ENCODE results near the gene SYCP3.
"Not testable (repeated sequence)": the region's sequence is repeated elsewhere in the genome, so short reads cannot be mapped to it uniquely, and the experiment has no call there.

SYCP3 gene

DNA sequence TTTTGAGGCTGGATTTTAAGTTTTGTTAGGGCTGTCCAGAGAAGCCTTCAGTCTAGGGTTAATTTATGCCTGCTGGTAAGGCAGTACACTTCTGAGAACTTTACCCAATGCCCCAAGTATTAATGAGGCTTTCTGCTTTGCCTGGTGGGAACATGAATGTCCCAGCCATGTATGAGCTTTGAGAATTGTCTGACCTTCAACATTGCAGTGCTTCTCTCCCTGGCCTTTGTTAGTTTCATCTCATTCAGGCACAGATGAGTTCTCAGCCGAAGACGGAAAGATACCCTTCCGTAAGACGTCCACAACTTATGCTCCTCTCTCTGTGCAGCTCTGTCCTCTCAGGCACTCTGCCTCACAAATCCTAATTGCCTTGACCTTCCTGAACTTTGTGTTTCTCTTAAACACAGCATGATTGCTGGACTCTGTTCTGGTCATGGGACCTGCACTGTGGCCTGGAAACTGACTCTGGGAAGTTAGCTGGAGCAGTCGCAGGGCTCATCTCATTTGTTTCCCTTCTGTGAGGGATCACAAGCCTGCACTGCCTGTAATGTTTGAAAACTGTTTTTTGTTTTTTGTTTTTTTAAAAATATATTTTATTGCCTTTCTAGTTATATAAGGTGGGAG lies 26.1 kb downstream of the SYCP3 start:
- no peak for DNase-seq (ENCODE audit: low read depth)

DNA sequence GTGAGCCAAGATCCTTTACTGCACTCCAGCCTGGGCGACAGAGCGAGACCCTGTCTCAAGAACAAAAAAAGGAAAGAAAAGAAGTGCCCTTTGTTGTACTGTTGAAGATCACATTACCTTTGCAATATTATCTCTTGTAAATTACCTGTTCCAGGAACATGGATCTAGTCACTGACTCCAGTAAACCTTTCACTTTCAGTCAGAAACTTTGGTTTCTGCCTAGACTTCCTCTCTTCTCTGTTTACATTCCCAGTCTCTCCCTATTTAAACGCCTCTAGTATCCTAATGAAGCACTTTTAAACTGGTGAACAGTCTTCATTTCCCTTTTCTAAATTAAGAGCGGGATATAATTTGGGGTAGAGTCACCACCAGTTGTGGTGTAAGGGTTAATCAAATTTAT lies 29.0 kb downstream of the SYCP3 start:
- DNase-seq (ENCODE audit: low read depth) = no peak

DNA sequence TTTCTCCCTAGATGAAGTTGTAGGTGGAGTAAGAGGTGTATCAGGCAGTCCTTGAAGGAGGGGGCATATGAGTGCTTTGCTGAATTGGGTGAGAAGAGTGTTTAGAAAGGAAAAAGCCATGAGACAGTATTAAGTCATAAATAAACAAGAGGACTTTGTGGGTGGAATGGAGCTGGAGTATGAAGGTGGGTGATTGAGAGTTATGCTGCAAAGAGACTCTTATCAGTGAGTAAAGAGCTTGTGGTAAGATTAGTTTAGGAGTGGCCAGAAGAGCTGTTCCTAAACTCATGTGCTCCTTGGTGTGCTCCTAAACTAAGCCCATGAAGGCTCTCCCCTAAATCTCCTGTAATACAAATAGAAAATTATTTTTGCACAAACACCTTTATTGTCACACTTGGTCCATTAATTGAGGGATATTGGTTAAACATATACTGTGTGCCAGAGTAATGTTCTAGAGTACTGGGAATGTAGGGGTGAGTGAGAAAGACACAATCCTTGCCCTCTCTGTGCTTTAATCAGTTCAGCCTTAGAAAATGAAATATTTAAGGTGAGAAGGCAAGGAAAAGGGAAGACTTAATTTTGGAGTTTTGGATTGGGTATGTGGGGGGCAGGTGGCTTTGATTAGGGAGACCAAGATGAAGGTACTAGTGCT lies 32.0 kb downstream of the SYCP3 start:
- DNase-seq (ENCODE audit: low read depth) = no peak

DNA sequence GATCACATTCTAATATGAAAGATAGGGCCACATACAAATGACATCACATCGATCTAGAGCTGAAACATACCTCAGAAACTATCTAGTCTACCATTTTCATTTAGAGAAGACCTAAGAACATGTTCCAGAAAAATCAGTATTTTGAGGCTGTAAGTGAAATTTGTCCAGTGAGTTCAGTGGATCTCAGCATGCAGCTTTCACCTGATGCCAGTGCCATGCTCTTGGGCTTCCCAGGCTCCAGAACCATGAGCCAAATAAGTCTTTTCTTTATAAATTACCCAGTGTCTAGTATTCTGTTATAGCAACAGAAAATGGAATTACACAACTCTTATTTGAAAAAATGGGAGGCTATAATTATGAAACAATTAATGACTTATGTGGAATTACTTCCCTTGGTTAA lies 32.9 kb downstream of the SYCP3 start:
- no peak for DNase-seq (ENCODE audit: low read depth)

GRCh38 chr12:101703487-101703886 lies 35.8 kb downstream of the SYCP3 start:
- no peak for DNase-seq (ENCODE audit: low read depth)

- no peak for DNase-seq (ENCODE audit: low read depth)
Observed at GRCh38 chr12:101700299-101700820, 38.9 kb downstream of the SYCP3 start.

GRCh38 chr12:101698800-101699347 lies 40.4 kb downstream of the SYCP3 start:
- no peak for DNase-seq (ENCODE audit: low read depth)

- no peak for DNase-seq (ENCODE audit: low read depth)
Observed at GRCh38 chr12:101697930-101698799, 41.1 kb downstream of the SYCP3 start.

DNA sequence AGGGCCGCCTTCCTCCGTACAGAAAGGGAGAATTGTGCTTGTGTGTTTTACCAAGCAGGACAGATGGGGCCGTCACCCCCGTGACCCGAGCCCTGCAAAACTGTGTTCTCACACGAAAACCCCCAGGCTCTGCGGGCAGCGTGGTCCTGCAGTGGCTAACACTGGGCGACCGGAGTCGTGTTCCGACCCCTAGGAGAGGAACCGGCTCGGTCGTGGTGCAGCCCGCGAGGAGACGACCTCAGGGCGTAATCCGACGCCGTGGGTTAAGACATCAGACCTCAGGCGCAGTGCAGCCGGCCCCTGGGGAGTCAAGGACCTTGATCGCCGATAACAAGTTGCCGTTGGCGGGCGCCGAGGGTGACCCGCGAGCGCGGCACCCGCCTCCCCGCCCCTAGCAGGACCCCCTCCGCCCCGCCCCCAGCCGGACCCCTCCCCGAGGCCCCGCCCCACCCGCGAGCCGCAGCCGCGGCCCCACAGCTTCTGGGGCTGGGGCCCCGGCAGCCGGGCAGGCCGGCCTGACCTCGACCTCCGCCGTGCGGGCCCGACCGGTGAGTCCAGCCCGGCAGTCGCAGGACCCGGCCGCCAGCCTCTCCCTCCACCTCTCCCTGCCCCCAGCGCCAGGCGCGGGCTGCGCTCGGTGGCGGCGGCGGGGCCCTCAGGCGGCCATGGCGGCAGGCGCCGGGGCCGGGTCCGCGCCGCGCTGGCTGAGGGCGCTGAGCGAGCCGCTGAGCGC lies 41.9 kb downstream of the SYCP3 start, which contains the start of gene CHPT1:
CHPT1 (plus strand) TSS at position 444 of the 733 bp plus-strand sequence; CDS start at position 666, 222 bp downstream.
- peak; percentile 20 for DNase-seq (ENCODE audit: low read depth)

GRCh38 chr12:101696251-101697196 lies 42.7 kb downstream of the SYCP3 start:
- no peak for DNase-seq (ENCODE audit: low read depth)

DNA sequence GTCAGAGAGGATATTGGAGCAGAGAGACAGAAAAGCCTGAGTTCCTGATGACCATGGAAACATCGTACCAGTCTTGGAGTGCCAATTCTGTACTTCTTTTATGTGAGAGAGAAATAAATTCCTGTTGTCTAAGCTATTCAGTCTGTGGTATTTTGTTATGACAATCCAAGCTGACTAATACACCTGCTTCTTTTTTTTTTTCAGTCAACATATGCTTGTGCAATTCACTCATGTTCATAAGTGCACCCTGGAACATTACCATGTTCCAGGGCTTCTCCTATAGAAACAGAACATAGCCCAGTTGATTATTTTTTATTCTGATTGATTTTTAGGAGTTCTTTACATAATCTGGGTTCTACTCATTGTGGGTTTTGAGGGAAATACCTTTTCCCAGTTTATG lies 43.6 kb downstream of the SYCP3 start:
- DNase-seq (ENCODE audit: low read depth) = no peak

GRCh38 chr12:101694986-101695385 lies 44.3 kb downstream of the SYCP3 start:
- DNase-seq (ENCODE audit: low read depth) = no peak

DNA sequence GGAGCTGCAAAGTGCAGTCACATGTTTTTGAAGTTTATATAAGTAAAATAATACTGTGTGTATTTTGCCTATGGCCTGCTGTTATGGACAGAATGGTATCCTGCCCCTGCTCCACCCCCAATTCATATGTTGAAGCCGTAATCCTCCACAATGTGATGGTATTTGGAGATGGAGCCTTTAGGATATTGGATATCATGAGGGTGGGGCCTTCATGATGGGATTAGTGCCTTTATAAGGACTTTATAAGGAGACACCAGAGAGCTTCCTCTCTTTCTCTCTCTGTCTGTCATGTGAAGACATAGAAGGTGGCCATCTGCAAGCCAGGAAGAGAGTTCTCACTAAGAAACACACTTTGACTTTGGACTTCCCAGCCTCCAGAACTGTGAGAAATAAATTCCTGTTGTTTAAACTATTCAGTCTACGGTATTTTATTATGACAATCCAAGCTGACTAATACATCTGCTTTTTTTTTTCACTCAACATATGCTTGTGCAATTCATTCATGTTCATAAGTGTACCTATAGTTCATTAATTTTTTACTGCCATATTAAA lies 44.9 kb downstream of the SYCP3 start:
- DNase-seq (ENCODE audit: low read depth) = no peak

DNA sequence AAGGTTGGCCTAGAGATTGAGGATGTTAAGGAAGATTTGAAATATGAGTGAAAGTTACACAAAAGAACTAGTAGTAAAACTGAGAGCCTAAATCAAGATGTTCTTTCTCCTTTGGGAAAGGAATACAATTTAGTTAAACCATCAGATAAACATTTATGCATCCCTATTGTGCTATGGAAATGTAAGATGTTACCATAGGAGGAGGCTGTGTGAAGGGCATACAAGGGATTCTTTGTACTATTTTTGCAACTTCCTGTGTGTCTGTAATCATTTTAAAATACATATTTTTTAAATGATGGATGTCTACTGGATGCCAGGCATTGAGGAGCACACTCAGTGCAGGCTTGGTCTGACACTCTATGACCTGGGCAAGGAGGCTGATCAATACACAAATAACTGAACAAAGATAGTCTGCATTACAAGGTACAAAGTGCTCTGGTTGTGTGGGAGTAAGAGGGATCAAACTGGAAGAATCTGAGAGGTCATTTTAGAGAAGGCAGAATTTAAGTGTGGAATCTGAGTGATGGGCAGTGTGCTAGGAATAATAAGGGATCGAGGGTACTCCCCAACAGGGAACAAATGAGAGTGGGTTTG lies 47.7 kb downstream of the SYCP3 start:
- no peak for DNase-seq (ENCODE audit: low read depth)

- DNase-seq (ENCODE audit: low read depth) = no peak
Observed at GRCh38 chr12:101690544-101691098, 48.6 kb downstream of the SYCP3 start.

- no peak for DNase-seq (ENCODE audit: low read depth)
Observed at GRCh38 chr12:101686176-101686575, 53.1 kb downstream of the SYCP3 start.

DNA sequence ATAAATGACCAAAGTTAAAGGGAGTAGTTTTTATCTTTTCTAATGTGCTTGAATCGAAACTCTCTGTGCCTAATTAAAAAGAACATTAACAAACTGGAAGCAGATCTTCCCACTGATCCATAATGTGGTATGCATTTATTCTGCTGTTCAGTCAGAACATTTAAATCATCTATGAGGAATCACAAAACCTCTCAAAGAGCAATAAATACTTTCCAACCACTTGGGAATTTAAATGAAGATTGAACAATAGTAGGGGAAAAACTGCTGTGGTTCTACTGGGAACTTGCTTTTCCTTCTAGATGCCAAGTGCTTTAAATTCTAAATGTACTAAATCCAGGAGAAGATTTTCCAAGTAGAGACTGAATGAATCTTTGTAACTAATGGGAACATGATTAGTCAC lies 54.2 kb downstream of the SYCP3 start:
- no peak for DNase-seq (ENCODE audit: low read depth)

DNA sequence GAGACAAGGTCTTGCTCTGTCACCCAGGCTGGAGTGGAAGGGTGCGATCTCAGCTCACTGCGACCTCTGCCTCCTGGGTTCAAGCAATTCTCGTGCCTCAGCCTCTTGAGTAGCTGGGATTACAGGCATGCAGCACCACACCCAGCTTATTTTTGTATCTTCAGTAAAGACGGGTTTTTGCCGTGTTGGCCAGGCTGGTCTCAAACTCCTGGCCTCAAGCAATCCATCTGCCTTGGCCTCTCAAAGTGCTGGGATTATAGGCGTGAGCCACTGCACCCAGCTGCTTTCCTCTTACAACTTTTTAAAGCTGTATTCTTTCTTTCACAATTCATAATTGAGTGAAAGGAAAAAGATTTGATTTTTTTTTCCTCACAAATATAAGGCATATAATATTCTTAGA lies 57.6 kb downstream of the SYCP3 start:
- not testable (repeated sequence) for DNase-seq (ENCODE audit: low read depth)

GRCh38 chr12:101680647-101681046 lies 58.6 kb downstream of the SYCP3 start:
- DNase-seq (ENCODE audit: low read depth) = no peak
